HCT116 (cell line): ENCODE results near the gene BCL7A. TPM values are rescaled to one million over a fixed set of nuclear protein-coding genes. Genes with fewer than 3 reads are reported as not detected.

Experiments
- ATAC-seq: fragments of 200-7000 bp; cut with Tn5 transposase; 2 replicates; pipeline ENCODE4 v1.9.1; 2020; ENCODE audit warnings: mild to moderate bottlenecking, moderate library complexity
- Bru-seq: library from RNA; stranded (reverse); fragments of 400-500 nt; gene quantifications from one replicate; lab custom pipeline; 2021; lab: Mats Ljungman, UMichigan
- BruChase-seq, 2 experiments: library from RNA; stranded (reverse); fragments of 400-500 nt; gene quantifications; one replicate each; lab custom pipeline; 2021; lab: Mats Ljungman, UMichigan
- BruUV-seq: library from RNA; stranded (reverse); fragments of 400-500 nt; replicated peaks from 2 replicates; lab custom pipeline; 2021; lab: Mats Ljungman, UMichigan
- CTCF ChIA-PET: fragments of 300-600 bp; sonication (Branson Sonifier 250); formaldehyde crosslinking; loops from one replicate; lab custom pipeline; 2021; ENCODE audit warnings: antibody characterized with exemption; lab: Charles Lee
- POLR2A ChIA-PET: fragments of 300-600, 350-600 bp; sonication (Branson Sonifier 250); formaldehyde crosslinking; loops from one replicate; lab custom pipeline; 2021; ENCODE audit warnings: antibody characterized with exemption; lab: Charles Lee
- RAD21 ChIA-PET, 2 experiments: fragments of 300-600 bp; sonication (Branson Sonifier 250); formaldehyde crosslinking; loops; one replicate each; lab custom pipeline; 2023; ENCODE audit warnings: low total read pairs in 2 of 2; ENCODE audit not compliant: uncharacterized antibody in 2 of 2, unreplicated experiment in 2 of 2, low non-redundant PET in 1 of 2; lab: Charles Lee
- DNase-seq: peaks from one replicate; pipeline ENCODE4 v3.0.0-alpha.2; 2010; ENCODE audit warnings: low read depth, low spot score
- H2AFZ ChIP-seq: fragments of 200-600 bp; shearing (Covaris generic), sonication (generic); 2 replicates; pipeline ENCODE4 v1.6.1; 2017; ENCODE audit warnings: low read depth, mixed run types, mixed read lengths, antibody characterized with exemption, low read length; ENCODE audit not compliant: poor library complexity, severe bottlenecking
- H3K27ac ChIP-seq: 2 replicates; pipeline ENCODE4 v1.5.1; 2012; ENCODE audit warnings: low read depth, low read length
- H3K27me3 ChIP-seq: fragments of 200-600 bp; sonication (generic); 2 replicates; pipeline ENCODE4 v1.6.1; 2016; ENCODE audit warnings: mixed run types, low read length, mixed read lengths; ENCODE audit not compliant: insufficient read depth
- H3K36me3 ChIP-seq, 2 experiments: fragments of 200-500 bp in 1 of 2; fragments of 200-600 bp in 1 of 2; sonication (Bioruptor generic) in 1 of 2; sonication (generic) in 1 of 2; 2 replicates each; pipeline versions ENCODE4 v1.5.1 to v1.6.1; 2014 to 2016; ENCODE audit warnings: low read length in 2 of 2, inconsistent platforms in 1 of 2, mixed read lengths in 1 of 2, mixed run types in 1 of 2; ENCODE audit not compliant: insufficient read depth in 2 of 2, control insufficient read depth in 1 of 2
- H3K4me1 ChIP-seq, 2 experiments: fragments of 200-600 bp in 1 of 2; sonication (generic) in 1 of 2; 2 replicates each; pipeline versions ENCODE4 v1.5.1 to v1.6.1; 2012 to 2017; ENCODE audit warnings: low read length in 2 of 2, inconsistent platforms in 1 of 2, mild to moderate bottlenecking in 1 of 2, mixed read lengths in 1 of 2, mixed run types in 1 of 2, moderate library complexity in 1 of 2; ENCODE audit not compliant: insufficient read depth in 2 of 2, control insufficient read depth in 1 of 2
- H3K4me2 ChIP-seq: fragments of 200-600 bp; sonication (generic); 2 replicates; pipeline ENCODE4 v1.6.1; 2017; ENCODE audit warnings: mixed run types, low read length, mixed read lengths
- H3K4me3 ChIP-seq, 2 experiments: fragments of 200-600 bp in 1 of 2; sonication (generic) in 1 of 2; replicated peaks in 1 of 2; 2 replicates each; pipeline ENCODE4 v1.5.1; 2011 to 2016; ENCODE audit warnings: low read length in 2 of 2, control low read depth in 1 of 2, low read depth in 1 of 2, mild to moderate bottlenecking in 1 of 2, mixed read lengths in 1 of 2, mixed run types in 1 of 2
- H3K79me2 ChIP-seq: fragments of 200-600 bp; sonication (generic); 2 replicates; pipeline ENCODE4 v1.6.1; 2017; ENCODE audit warnings: mild to moderate bottlenecking, mixed run types, low read length, moderate library complexity, mixed read lengths; ENCODE audit not compliant: insufficient read depth
- H3K9ac ChIP-seq: fragments of 200-600 bp; sonication (generic); 2 replicates; pipeline ENCODE4 v1.6.1; 2016; ENCODE audit warnings: low read length, mixed read lengths
- H3K9me2 ChIP-seq: fragments of 200-600 bp; sonication (generic), shearing (Covaris generic); 2 replicates; pipeline ENCODE4 v1.6.1; 2017; ENCODE audit warnings: mixed run types, mild to moderate bottlenecking, moderate library complexity; ENCODE audit not compliant: insufficient read depth
- H3K9me3 ChIP-seq, 2 experiments: fragments of 200-500 bp in 1 of 2; fragments of 200-600 bp in 1 of 2; sonication (Bioruptor generic) in 1 of 2; sonication (generic) in 1 of 2; 2 replicates each; pipeline ENCODE4 v1.6.1; 2014 to 2017; ENCODE audit warnings: low read length in 2 of 2, mixed read lengths in 2 of 2, inconsistent platforms in 1 of 2, low read depth in 1 of 2, mild to moderate bottlenecking in 1 of 2, mixed run types in 1 of 2, moderate library complexity in 1 of 2; ENCODE audit not compliant: control insufficient read depth in 1 of 2, insufficient read depth in 1 of 2
- H4K20me1 ChIP-seq: fragments of 200-600 bp; sonication (generic), shearing (Covaris generic); 2 replicates; pipeline ENCODE4 v1.6.1; 2017; ENCODE audit warnings: mixed run types, mild to moderate bottlenecking, moderate library complexity; ENCODE audit not compliant: insufficient read depth
- CEBPB ChIP-seq: IDR thresholded peaks from 2 replicates; pipeline ENCODE4 v1.6.1; 2012; ENCODE audit warnings: low read depth
- EGR1 ChIP-seq: IDR thresholded peaks from 2 replicates; pipeline ENCODE4 v1.6.1; 2012; ENCODE audit warnings: low read depth
- ELF1 ChIP-seq: IDR thresholded peaks from 2 replicates; pipeline ENCODE4 v1.6.1; 2012; ENCODE audit warnings: low read depth, borderline replicate concordance
- FOSL1 ChIP-seq: IDR thresholded peaks from 2 replicates; pipeline ENCODE4 v1.6.1; 2012; ENCODE audit warnings: low read depth
- JUND ChIP-seq: IDR thresholded peaks from 2 replicates; pipeline ENCODE4 v1.6.1; 2012
- MAX ChIP-seq: IDR thresholded peaks from 2 replicates; pipeline ENCODE4 v1.6.1; 2012
- POLR2AphosphoS5 ChIP-seq: IDR thresholded peaks from 2 replicates; pipeline ENCODE4 v1.6.1; 2011; ENCODE audit warnings: mild to moderate bottlenecking, low read depth, low read length, moderate library complexity
- RAD21 ChIP-seq: IDR thresholded peaks from 2 replicates; pipeline ENCODE4 v1.6.1; 2012; ENCODE audit warnings: low read depth, mild to moderate bottlenecking
- SIN3A ChIP-seq: IDR thresholded peaks from 2 replicates; pipeline ENCODE4 v1.6.1; 2012; ENCODE audit warnings: low read depth
- SP1 ChIP-seq: IDR thresholded peaks from 2 replicates; pipeline ENCODE4 v1.6.1; 2012; ENCODE audit warnings: low read depth
- SRF ChIP-seq: IDR thresholded peaks from 2 replicates; pipeline ENCODE4 v1.6.1; 2012; ENCODE audit warnings: low read depth
- TCF7L2 ChIP-seq: IDR thresholded peaks from 2 replicates; pipeline ENCODE4 v1.7.0; 2011; ENCODE audit warnings: borderline replicate concordance, inconsistent platforms; ENCODE audit not compliant: insufficient read depth, insufficient read length; ENCODE audit errors: extremely low read depth
- YY1 ChIP-seq: IDR thresholded peaks from 2 replicates; pipeline ENCODE4 v1.6.1; 2011; ENCODE audit warnings: low read length, low read depth, moderate library complexity, mild to moderate bottlenecking; ENCODE audit not compliant: insufficient replicate concordance; ENCODE audit errors: extremely low read depth
- ZBTB33 ChIP-seq: IDR thresholded peaks from 2 replicates; pipeline ENCODE4 v1.6.1; 2011; ENCODE audit warnings: mild to moderate bottlenecking, low read length, moderate library complexity; ENCODE audit not compliant: insufficient replicate concordance; ENCODE audit errors: extremely low read depth
- ZNF274 ChIP-seq: fragments of 200-500 bp; sonication (Bioruptor generic); IDR thresholded peaks from 2 replicates; pipeline ENCODE4 v1.6.1; 2014; ENCODE audit warnings: mild to moderate bottlenecking, low read depth, low read length, inconsistent platforms
- intact Hi-C: fragments of 100-400 bp; cut with micrococcal nuclease; formaldehyde crosslinking; loops from 2 replicates; pipeline ENCODE4 v1.10.0; 2022
- long read RNA-seq: library from polyadenylated mRNA; unstranded; transcript quantifications from one replicate; pipeline ENCODE4 v2.0.0, GENCODE V29; 2021; ENCODE audit not compliant: unreplicated experiment
- polyA plus RNA-seq: library from polyadenylated mRNA; unstranded; fragments of >200 nt; gene quantifications from 2 replicates; pipeline ENCODE4 v1.2.1, GENCODE V29; 2012; ENCODE audit warnings: missing spikeins
- total RNA-seq: library from RNA; stranded (reverse); gene quantifications from one replicate; pipeline ENCODE4 v1.2.1, GENCODE V29; 2021; ENCODE audit not compliant: unreplicated experiment
- TF ChIP-seq, protein P1 (sequence below): IDR thresholded peaks from 2 replicates; pipeline ENCODE4 v1.6.1; 2012; ENCODE audit warnings: low read depth
- TF ChIP-seq, protein P2 (sequence below): IDR thresholded peaks from 2 replicates; pipeline ENCODE4 v1.6.1; 2012

The BCL7A gene
- 14.2 TPM for total RNA-seq
- polyA plus RNA-seq = 9.7 and 10.5 TPM in 2 replicates
- Bru-seq, nascent RNA = percentile 57 among the genes with signal in this experiment
- percentile 51 among the genes with signal in this experiment for BruChase-seq, experiment 1, labeled RNA remaining after a 6-hour chase
- percentile 64 among the genes with signal in this experiment for BruChase-seq, experiment 2, labeled RNA remaining after a 2-hour chase
- long read RNA-seq, full-length matches to known transcripts = 12 of 20 reads
- long read RNA-seq, partial matches to known transcripts = 2 of 20 reads
- long read RNA-seq, other reads (novel, unspliced or antisense) = 6 of 20 reads

DNA sequence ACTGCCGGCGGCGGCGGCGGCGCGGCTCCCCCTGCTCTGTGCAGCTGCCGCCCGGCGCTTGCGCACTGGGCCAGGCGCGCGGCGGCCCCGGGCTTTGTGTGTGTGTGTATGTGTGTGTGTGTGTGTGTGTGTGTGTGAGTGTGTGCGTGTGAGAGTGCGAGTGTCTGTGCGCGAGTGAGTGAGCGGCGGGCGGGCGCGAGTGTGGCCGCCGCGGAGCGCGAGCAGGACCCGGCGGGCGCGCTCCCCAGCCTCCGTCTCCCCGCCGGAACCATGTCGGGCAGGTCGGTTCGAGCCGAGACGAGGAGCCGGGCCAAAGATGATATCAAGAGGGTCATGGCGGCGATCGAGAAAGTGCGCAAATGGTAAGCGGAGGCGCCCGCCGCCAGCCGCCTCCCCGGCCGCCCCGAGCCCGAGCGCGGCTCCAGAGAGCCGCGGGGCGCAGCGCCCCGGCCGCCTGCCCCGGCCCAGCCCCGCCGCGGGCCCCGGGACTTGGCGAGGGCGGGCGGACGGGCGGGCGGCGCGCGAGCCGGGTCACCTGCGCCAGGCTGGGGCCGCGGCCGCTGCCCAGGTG, at the start of gene BCL7A:
TSS of gene BCL7A (plus strand) at position 63 of the 571 bp plus-strand sequence. CDS start at position 271, 208 bp downstream.
- ATAC-seq = peak; percentile 78
- TF ChIP-seq ZBTB33 (no peak), YY1 (no peak), SP1 (no peak), ELF1 (no peak), ZNF274 (no peak), CEBPB (no peak), POLR2AphosphoS5 (peak; percentile 64), FOSL1 (no peak), SIN3A (peak; percentile 73), SRF (no peak), EGR1 (no peak), JUND (no peak), TCF7L2 (peak; percentile 82), MAX (peak; percentile 61), RAD21 (no peak)
- TF ChIP-seq, protein P1, sequence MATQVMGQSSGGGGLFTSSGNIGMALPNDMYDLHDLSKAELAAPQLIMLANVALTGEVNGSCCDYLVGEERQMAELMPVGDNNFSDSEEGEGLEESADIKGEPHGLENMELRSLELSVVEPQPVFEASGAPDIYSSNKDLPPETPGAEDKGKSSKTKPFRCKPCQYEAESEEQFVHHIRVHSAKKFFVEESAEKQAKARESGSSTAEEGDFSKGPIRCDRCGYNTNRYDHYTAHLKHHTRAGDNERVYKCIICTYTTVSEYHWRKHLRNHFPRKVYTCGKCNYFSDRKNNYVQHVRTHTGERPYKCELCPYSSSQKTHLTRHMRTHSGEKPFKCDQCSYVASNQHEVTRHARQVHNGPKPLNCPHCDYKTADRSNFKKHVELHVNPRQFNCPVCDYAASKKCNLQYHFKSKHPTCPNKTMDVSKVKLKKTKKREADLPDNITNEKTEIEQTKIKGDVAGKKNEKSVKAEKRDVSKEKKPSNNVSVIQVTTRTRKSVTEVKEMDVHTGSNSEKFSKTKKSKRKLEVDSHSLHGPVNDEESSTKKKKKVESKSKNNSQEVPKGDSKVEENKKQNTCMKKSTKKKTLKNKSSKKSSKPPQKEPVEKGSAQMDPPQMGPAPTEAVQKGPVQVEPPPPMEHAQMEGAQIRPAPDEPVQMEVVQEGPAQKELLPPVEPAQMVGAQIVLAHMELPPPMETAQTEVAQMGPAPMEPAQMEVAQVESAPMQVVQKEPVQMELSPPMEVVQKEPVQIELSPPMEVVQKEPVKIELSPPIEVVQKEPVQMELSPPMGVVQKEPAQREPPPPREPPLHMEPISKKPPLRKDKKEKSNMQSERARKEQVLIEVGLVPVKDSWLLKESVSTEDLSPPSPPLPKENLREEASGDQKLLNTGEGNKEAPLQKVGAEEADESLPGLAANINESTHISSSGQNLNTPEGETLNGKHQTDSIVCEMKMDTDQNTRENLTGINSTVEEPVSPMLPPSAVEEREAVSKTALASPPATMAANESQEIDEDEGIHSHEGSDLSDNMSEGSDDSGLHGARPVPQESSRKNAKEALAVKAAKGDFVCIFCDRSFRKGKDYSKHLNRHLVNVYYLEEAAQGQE = no peak
- TF ChIP-seq, protein P2, sequence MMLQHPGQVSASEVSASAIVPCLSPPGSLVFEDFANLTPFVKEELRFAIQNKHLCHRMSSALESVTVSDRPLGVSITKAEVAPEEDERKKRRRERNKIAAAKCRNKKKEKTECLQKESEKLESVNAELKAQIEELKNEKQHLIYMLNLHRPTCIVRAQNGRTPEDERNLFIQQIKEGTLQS = no peak

More for the DNA sequence above, at the start of gene BCL7A:
- Histone ChIP-seq H3K27me3 (no peaks in the 10 kb centered on the region), H3K9me2 (no peaks in the 10 kb centered on the region), H3K4me1 (peaks cover 17 to 27% of the 10 kb centered on the region in 2 experiments), H3K9ac (peak within 1 kb of the TSS; percentile 82), H3K9me3 (0 out of 4 replicates have a peak, but pooled peaks cover 0 to 6% of the 10 kb centered on the region in 2 experiments), H3K36me3 (no peaks in the 10 kb centered on the region), H3K4me2 (peak within 1 kb of the TSS; percentile 97), H4K20me1 (no peaks in the 10 kb centered on the region), H3K79me2 (peaks cover 33% of the 10 kb centered on the region), H3K27ac (peak within 1 kb of the TSS; percentile 86), H2AFZ (peak within 1 kb of the TSS; percentile 56), H3K4me3 (peak within 1 kb of the TSS; percentile 65 to 80)
- no TSS peak for BruUV-seq
- intact Hi-C loops = no loop called here
- RAD21 ChIA-PET = interaction anchor here in 1 of 2 experiments (0.6 kb wide), 1 partner anchor 41 kb away, joined by 3 read pairs; no protein-coding TSS in a partner anchor
- POLR2A ChIA-PET = no interaction called here
- peak; percentile 22 for DNase-seq
- CTCF ChIA-PET = no interaction called here
